DOHH2 (cell line): ENCODE data around the gene HELZ.

Experiments
- CTCF ChIP-seq: fragments of 200-600 bp; sonication (generic); IDR thresholded peaks from one replicate; pipeline ENCODE4 v1.5.1; 2014; ENCODE audit warnings: antibody characterized with exemption, mild to moderate bottlenecking, low read depth, low read length; ENCODE audit not compliant: poor library complexity, severe bottlenecking
- EZH2phosphoT487 ChIP-seq: fragments of 200-600 bp; sonication (generic); IDR thresholded peaks from 2 replicates; pipeline ENCODE4 v1.6.1; 2017; ENCODE audit warnings: borderline replicate concordance, mild to moderate bottlenecking, antibody characterized with exemption, low read length, moderate library complexity, mixed read lengths

DNA sequence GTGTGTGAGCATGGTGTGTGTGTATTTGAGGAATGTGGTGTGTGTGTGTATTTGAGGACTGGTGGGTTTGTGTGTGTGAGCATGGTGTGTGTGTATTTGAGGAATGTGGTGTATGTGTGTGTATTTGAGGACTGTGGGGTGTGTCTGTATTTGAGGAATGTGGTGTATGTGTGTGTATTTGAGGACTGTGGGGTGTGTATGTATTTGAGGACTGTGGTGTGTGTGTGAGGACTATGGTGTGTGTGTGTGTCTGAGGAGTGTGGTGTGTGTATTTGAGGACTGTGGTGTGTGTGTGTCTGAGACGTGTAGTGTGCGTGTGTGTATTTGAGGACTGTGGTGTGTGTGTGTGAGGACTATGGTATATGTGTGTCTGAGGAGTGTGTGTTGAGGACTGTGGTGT, 218.7 kb downstream of the HELZ start:
- TF ChIP-seq CTCF (no peak), EZH2phosphoT487 (no peak)
